Measurements from ENCODE around the gene DGKI.

- no peak for TF ChIP-seq CTCF (conservative IDR thresholded peaks at IDR 0.05; ENCODE audit: low read depth, low read length)
- TF ChIP-seq EZH2 (IDR thresholded peaks at IDR 0.05; ENCODE audit: borderline replicate concordance, low read depth, low read length, poor library complexity, severe bottlenecking) = no peak
Measured at GRCh38 chr7:137402536-137403352, 444.0 kb downstream of the DGKI start.
